H9 (cell line): ENCODE data around the gene CCDC187. TPM values are rescaled to one million over a fixed set of nuclear protein-coding genes. Genes with fewer than 3 reads are reported as not detected.

ENCODE experiments used
- DNase-seq: peaks from one replicate; pipeline ENCODE4 v3.0.0-alpha.2; 2017
- H2AFZ ChIP-seq: one replicate; pipeline ENCODE4 v1.6.1; 2013; ENCODE audit warnings: mild to moderate bottlenecking, low read length, control low read depth, moderate library complexity
- H2AK5ac ChIP-seq: 2 replicates; pipeline ENCODE4 v1.6.1; 2013; ENCODE audit warnings: low read length, control low read depth, mixed read lengths; ENCODE audit not compliant: insufficient read length
- H2BK120ac ChIP-seq: one replicate; pipeline ENCODE4 v1.6.1; 2013; ENCODE audit warnings: low read depth, mild to moderate bottlenecking, low read length, control low read depth, inconsistent platforms; ENCODE audit not compliant: poor library complexity, severe bottlenecking
- H2BK12ac ChIP-seq: 2 replicates; pipeline ENCODE4 v1.6.1; 2013; ENCODE audit warnings: low read length, control low read depth, mixed read lengths, low read depth; ENCODE audit not compliant: insufficient read length
- H2BK15ac ChIP-seq: 2 replicates; pipeline ENCODE4 v1.6.1; 2013; ENCODE audit warnings: low read depth, low read length, control low read depth
- H2BK20ac ChIP-seq: one replicate; pipeline ENCODE4 v1.6.1; 2013; ENCODE audit warnings: low read depth, mild to moderate bottlenecking, low read length, control low read depth, inconsistent platforms; ENCODE audit not compliant: poor library complexity, severe bottlenecking
- H2BK5ac ChIP-seq: 2 replicates; pipeline ENCODE4 v1.6.1; 2013; ENCODE audit warnings: low read length, control low read depth, mixed read lengths; ENCODE audit not compliant: insufficient read length
- H3K14ac ChIP-seq: 2 replicates; pipeline ENCODE4 v1.6.1; 2013; ENCODE audit warnings: low read length, control low read depth; ENCODE audit not compliant: insufficient read depth
- H3K18ac ChIP-seq: 2 replicates; pipeline ENCODE4 v1.6.1; 2013; ENCODE audit warnings: low read depth, mild to moderate bottlenecking, mixed read lengths, low read length, control low read depth; ENCODE audit not compliant: insufficient read length
- H3K23ac ChIP-seq: 2 replicates; pipeline ENCODE4 v1.6.1; 2013; ENCODE audit warnings: low read length, control low read depth, mixed read lengths, low read depth; ENCODE audit not compliant: insufficient read length
- H3K23me2 ChIP-seq: 2 replicates; pipeline ENCODE4 v1.6.1; 2013; ENCODE audit warnings: low read depth, mild to moderate bottlenecking, mixed read lengths, low read length, control low read depth; ENCODE audit not compliant: insufficient read length, poor library complexity, severe bottlenecking
- H3K27ac ChIP-seq: 2 replicates; pipeline ENCODE4 v1.5.1; 2013; ENCODE audit warnings: low read length, control low read depth, mixed read lengths, low read depth; ENCODE audit not compliant: insufficient read length
- H3K27me3 ChIP-seq: 2 replicates; pipeline ENCODE4 v1.6.1; 2013; ENCODE audit warnings: low read length, control low read depth, inconsistent platforms; ENCODE audit not compliant: insufficient read depth
- H3K4ac ChIP-seq: 2 replicates; pipeline ENCODE4 v1.6.1; 2013; ENCODE audit warnings: low read depth, mild to moderate bottlenecking, control low read depth, inconsistent platforms, low read length, moderate library complexity
- H3K4me1 ChIP-seq: 2 replicates; pipeline ENCODE4 v1.6.1; 2013; ENCODE audit warnings: low read length, control low read depth, inconsistent platforms; ENCODE audit not compliant: insufficient read depth
- H3K4me2 ChIP-seq: 2 replicates; pipeline ENCODE4 v1.6.1; 2013; ENCODE audit warnings: low read length, control low read depth, mixed read lengths; ENCODE audit not compliant: insufficient read length, insufficient read depth
- H3K56ac ChIP-seq: 2 replicates; pipeline ENCODE4 v1.6.1; 2013; ENCODE audit warnings: low read depth, mild to moderate bottlenecking, mixed read lengths, low read length, control low read depth; ENCODE audit not compliant: insufficient read length
- H3K79me1 ChIP-seq: 2 replicates; pipeline ENCODE4 v1.6.1; 2013; ENCODE audit warnings: low read depth, mild to moderate bottlenecking, moderate library complexity, low read length, control low read depth, inconsistent platforms; ENCODE audit not compliant: insufficient read depth, poor library complexity, severe bottlenecking
- H3K79me2 ChIP-seq: 2 replicates; pipeline ENCODE4 v1.6.1; 2013; ENCODE audit warnings: low read length, control low read depth, inconsistent platforms; ENCODE audit not compliant: insufficient read depth
- H3K9ac ChIP-seq: 2 replicates; pipeline ENCODE4 v1.6.1; 2013; ENCODE audit warnings: low read length, control low read depth, mixed read lengths; ENCODE audit not compliant: insufficient read length; ENCODE audit errors: extremely low read depth
- H3K9me3 ChIP-seq: one replicate; pipeline ENCODE4 v1.6.1; 2013; ENCODE audit warnings: low read depth, low read length, inconsistent platforms; ENCODE audit not compliant: control insufficient read depth
- H3T11ph ChIP-seq: one replicate; pipeline ENCODE4 v1.6.1; 2013; ENCODE audit warnings: mild to moderate bottlenecking, low read length, control low read depth, inconsistent platforms
- H4K20me1 ChIP-seq: one replicate; pipeline ENCODE4 v1.6.1; 2013; ENCODE audit not compliant: control insufficient read depth, insufficient read length, insufficient read depth
- H4K5ac ChIP-seq: 2 replicates; pipeline ENCODE4 v1.6.1; 2013; ENCODE audit warnings: low read depth, mild to moderate bottlenecking, mixed read lengths, low read length, control low read depth; ENCODE audit not compliant: insufficient read length
- H4K8ac ChIP-seq: replicated peaks from 2 replicates; pipeline ENCODE4 v1.6.1; 2013; ENCODE audit warnings: low read length, control low read depth, mixed read lengths, low read depth; ENCODE audit not compliant: insufficient read length
- H4K91ac ChIP-seq: 2 replicates; pipeline ENCODE4 v1.6.1; 2013; ENCODE audit warnings: low read depth, mild to moderate bottlenecking, moderate library complexity, mixed read lengths, low read length, control low read depth; ENCODE audit not compliant: insufficient read length
- H3K27ac Mint-ChIP-seq, 3 experiments: 2 replicates in 2 of 3; 3 replicates in 1 of 3; pipeline ENCODE4 v1.8.0; 2020 to 2021; ENCODE audit warnings: mixed read lengths in 3 of 3, mild to moderate bottlenecking in 1 of 3, moderate library complexity in 1 of 3
- H3K27me3 Mint-ChIP-seq: 2 replicates; pipeline ENCODE4 v1.8.0; 2021; ENCODE audit warnings: low read depth, mild to moderate bottlenecking, moderate library complexity, mixed read lengths
- H3K36me3 Mint-ChIP-seq, 3 experiments: 2 replicates in 2 of 3; 3 replicates in 1 of 3; pipeline ENCODE4 v1.8.0; 2020 to 2021; ENCODE audit warnings: low read depth in 3 of 3, mixed read lengths in 3 of 3; ENCODE audit not compliant: insufficient read depth in 1 of 3
- H3K4me1 Mint-ChIP-seq, 2 experiments: 2 replicates each; pipeline ENCODE4 v1.8.0; 2020; ENCODE audit warnings: mixed read lengths in 2 of 2
- H3K4me3 Mint-ChIP-seq, 2 experiments: 2 replicates in 1 of 2; 3 replicates in 1 of 2; pipeline ENCODE4 v1.8.0; 2020 to 2021; ENCODE audit warnings: mild to moderate bottlenecking in 2 of 2, mixed read lengths in 2 of 2, moderate library complexity in 1 of 2
- H3K9me3 Mint-ChIP-seq, 2 experiments: 2 replicates in 1 of 2; 3 replicates in 1 of 2; pipeline ENCODE4 v1.8.0; 2020; ENCODE audit warnings: mild to moderate bottlenecking in 2 of 2, mixed read lengths in 2 of 2, moderate library complexity in 1 of 2
- WGBS: extraction: QIAGEN DNeasy Blood & Tissue Kit; methylation state at CpG from one replicate; pipeline ENCODE4 v1.1.7; 2013; ENCODE audit warnings: missing lambda C conversion rate, low lambda C conversion rate, mixed read lengths; ENCODE audit not compliant: insufficient read length; ENCODE audit errors: extremely low coverage; 5-methylcytosine and 5-hydroxymethylcytosine counted together
- total RNA-seq: library from RNA; stranded (reverse); gene quantifications from 2 replicates; pipeline ENCODE4 v1.2.1, GENCODE V29; 2021
- TF ChIP-seq, protein P1 (sequence below): fragments of 200-600 bp; sonication (generic); conservative IDR thresholded peaks from 3 replicates; pipeline ENCODE4 v1.8.0; 2021; ENCODE audit warnings: antibody characterized with exemption, mild to moderate bottlenecking

CCDC187 gene
- total RNA-seq, 1 experiment from 2014 or later = 0.07 TPM

DNA sequence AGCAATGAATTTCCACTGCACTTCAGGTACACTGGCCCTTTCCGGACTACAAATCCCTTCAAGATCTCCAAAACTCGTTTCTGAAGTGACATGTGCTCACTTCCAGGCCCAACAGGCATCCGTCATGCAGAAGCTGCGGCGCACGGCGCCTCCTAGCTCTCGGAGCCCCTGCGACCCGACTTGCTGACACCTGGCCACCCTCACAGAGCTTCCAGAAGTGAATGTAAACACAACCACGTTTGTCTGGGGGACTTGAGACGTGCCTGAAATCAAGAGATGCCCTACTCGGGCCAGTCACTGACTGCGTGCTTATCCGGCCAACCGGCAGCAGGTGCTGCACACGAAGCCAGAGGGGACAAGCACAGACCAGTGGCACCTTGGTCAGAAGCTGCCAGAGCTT is 94.1 kb downstream of the CCDC187 start:
- no peak overlapping the region for H3K27ac ChIP-seq
- no peak overlapping the region for H2BK5ac ChIP-seq
- H3K23ac ChIP-seq = no peak overlapping the region
- no peak overlapping the region for H3T11ph ChIP-seq
- H3K9ac ChIP-seq = no peak overlapping the region
- H2BK120ac ChIP-seq = no peak overlapping the region
- Mint-ChIP-seq H3K36me3 (peaks cover 28 to 50% (median 48%) of the 10 kb centered on the region in 3 experiments), H3K4me1 (peaks cover 0 to 9% of the 10 kb centered on the region in 2 experiments; a peak in 1 of 4 replicates), H3K27me3 (peaks cover 18% of the 10 kb centered on the region), H3K27ac (0 out of 7 replicates have a peak overlapping the region, but pooled peaks of 1 of the 3 experiments have one; percentile 75), H3K4me3 (no peak overlapping the region), H3K9me3 (no peaks in the 10 kb centered on the region; a peak in 1 of 5 replicates)
- no peak overlapping the region for H3K4me2 ChIP-seq
- H2AK5ac ChIP-seq = no peak overlapping the region
- H3K18ac ChIP-seq = no peak overlapping the region
- H2BK20ac ChIP-seq = no peak overlapping the region
- H3K4me1 ChIP-seq = no peaks in the 10 kb centered on the region
- no peaks in the 10 kb centered on the region for H3K79me2 ChIP-seq
- H3K23me2 ChIP-seq = no peaks in the 10 kb centered on the region
- H4K20me1 ChIP-seq = no peaks in the 10 kb centered on the region
- no CpG with 5 or more reads among the region's 17 CpGs for WGBS
- H3K9me3 ChIP-seq = no peaks in the 10 kb centered on the region
- no peak overlapping the region for H3K14ac ChIP-seq
- no peak overlapping the region for H2BK12ac ChIP-seq
- no peak overlapping the region for H2AFZ ChIP-seq
- no peak overlapping the region for H3K56ac ChIP-seq
- DNase-seq = no peak
- no peak overlapping the region for H4K91ac ChIP-seq
- TF ChIP-seq, protein P1, sequence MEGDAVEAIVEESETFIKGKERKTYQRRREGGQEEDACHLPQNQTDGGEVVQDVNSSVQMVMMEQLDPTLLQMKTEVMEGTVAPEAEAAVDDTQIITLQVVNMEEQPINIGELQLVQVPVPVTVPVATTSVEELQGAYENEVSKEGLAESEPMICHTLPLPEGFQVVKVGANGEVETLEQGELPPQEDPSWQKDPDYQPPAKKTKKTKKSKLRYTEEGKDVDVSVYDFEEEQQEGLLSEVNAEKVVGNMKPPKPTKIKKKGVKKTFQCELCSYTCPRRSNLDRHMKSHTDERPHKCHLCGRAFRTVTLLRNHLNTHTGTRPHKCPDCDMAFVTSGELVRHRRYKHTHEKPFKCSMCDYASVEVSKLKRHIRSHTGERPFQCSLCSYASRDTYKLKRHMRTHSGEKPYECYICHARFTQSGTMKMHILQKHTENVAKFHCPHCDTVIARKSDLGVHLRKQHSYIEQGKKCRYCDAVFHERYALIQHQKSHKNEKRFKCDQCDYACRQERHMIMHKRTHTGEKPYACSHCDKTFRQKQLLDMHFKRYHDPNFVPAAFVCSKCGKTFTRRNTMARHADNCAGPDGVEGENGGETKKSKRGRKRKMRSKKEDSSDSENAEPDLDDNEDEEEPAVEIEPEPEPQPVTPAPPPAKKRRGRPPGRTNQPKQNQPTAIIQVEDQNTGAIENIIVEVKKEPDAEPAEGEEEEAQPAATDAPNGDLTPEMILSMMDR = no peak
- H4K5ac ChIP-seq = no peak overlapping the region
- H3K4ac ChIP-seq = no peak overlapping the region
- peaks cover 4% of the 10 kb centered on the region; the same call in 1 of the 2 replicates for H3K27me3 ChIP-seq
- no peak overlapping the region for H2BK15ac ChIP-seq
- no peaks in the 10 kb centered on the region for H3K79me1 ChIP-seq
- H4K8ac ChIP-seq = no peak overlapping the region
